Kidney (tissue), 14 donors: ENCODE data around the gene NKAIN2. TPM values are rescaled to one million over a fixed set of nuclear protein-coding genes. Genes with fewer than 3 reads are reported as not detected.

ENCODE experiments used
- DNase-seq, 5 donors: peaks; one replicate each; pipeline ENCODE4 v3.0.0-alpha.2; 2013 to 2020
- FAIRE-seq: peaks from 2 replicates; lab custom pipeline; 2012; peaks lifted over from hg19 to GRCh38; lab: Jason Lieb, UNC
- H3K27ac ChIP-seq, 2 donors: one replicate each; pipeline ENCODE4 v1.7.0; 2013; ENCODE audit warnings: low read depth in 2 of 2, low read length in 2 of 2, inconsistent platforms in 1 of 2
- H3K27me3 ChIP-seq: one replicate; pipeline ENCODE4 v1.7.1; 2013; ENCODE audit warnings: low read length, inconsistent platforms; ENCODE audit not compliant: control insufficient read depth, insufficient read depth
- H3K36me3 ChIP-seq, 3 donors: one replicate each; pipeline versions ENCODE4 v1.7.0 to v1.7.1; 2013; ENCODE audit warnings: low read length in 3 of 3, control low read depth in 1 of 3, inconsistent platforms in 1 of 3; ENCODE audit not compliant: insufficient read depth in 3 of 3, control insufficient read depth in 2 of 3
- H3K4me1 ChIP-seq, 3 donors: one replicate each; pipeline versions ENCODE4 v1.7.0 to v1.7.1; 2013; ENCODE audit warnings: low read length in 3 of 3, inconsistent platforms in 1 of 3, low read depth in 1 of 3; ENCODE audit not compliant: control insufficient read depth in 2 of 3, insufficient read depth in 2 of 3
- H3K4me3 ChIP-seq, 3 donors: one replicate each; pipeline versions ENCODE4 v1.7.0 to v1.8.1; 2013; ENCODE audit warnings: low read length in 3 of 3, control low read depth in 1 of 3, inconsistent platforms in 1 of 3
- H3K9ac ChIP-seq, 3 donors: one replicate each; pipeline versions ENCODE4 v1.7.0 to v1.7.1; 2013; ENCODE audit warnings: low read length in 3 of 3, control low read depth in 1 of 3, inconsistent platforms in 1 of 3
- H3K9me3 ChIP-seq, 3 donors: one replicate each; pipeline versions ENCODE4 v1.7.0 to v1.7.1; 2013; ENCODE audit warnings: low read length in 3 of 3, control low read depth in 1 of 3, inconsistent platforms in 1 of 3; ENCODE audit not compliant: control insufficient read depth in 2 of 3, insufficient read depth in 1 of 3
- intact Hi-C: fragments of 100-400 bp; cut with DNase I; formaldehyde crosslinking; loops from one replicate; pipeline ENCODE4 v1.11.1; 2022
- polyA plus RNA-seq: library from polyadenylated mRNA; stranded (reverse); fragments of 350-450 nt; fragmentation: Illumina TruSeq; extraction: RNeasy Lipid Tissue Mini Kit (QIAGEN cat#74804); gene quantifications from one replicate; pipeline ENCODE4 v1.2.3, GENCODE V29; 2014; ENCODE audit warnings: low read depth, low replicate concordance; ENCODE audit not compliant: insufficient read depth
- total RNA-seq: library from RNA; stranded (reverse); fragmentation: NEBNext Ultra II Directional; extraction: Animal tissue kit (Norgen Biotek cat#: 25700); gene quantifications from one replicate; pipeline ENCODE4 v1.2.1, GENCODE V29; 2021
- TF ChIP-seq, protein P1 (sequence below): IDR thresholded peaks from 3 replicates; pipeline ENCODE4 v1.5.1; 2012; ENCODE audit warnings: mild to moderate bottlenecking, moderate library complexity, borderline replicate concordance; ENCODE audit not compliant: insufficient read depth; ENCODE audit errors: extremely low read depth
- donor health status: control.
- donor health status: control.
- donor health status: control.
- donor health status: control.
- donor health status: control.
- donor health status: DM: yes; HTN: yes; CAD: no.
- donor health status: Normal renal cell carcinoma (clear cell type).

Gene NKAIN2
- total and polyA plus RNA-seq, 2 donors from 2014 or later, result 0.39 to 1.8 TPM

DNA sequence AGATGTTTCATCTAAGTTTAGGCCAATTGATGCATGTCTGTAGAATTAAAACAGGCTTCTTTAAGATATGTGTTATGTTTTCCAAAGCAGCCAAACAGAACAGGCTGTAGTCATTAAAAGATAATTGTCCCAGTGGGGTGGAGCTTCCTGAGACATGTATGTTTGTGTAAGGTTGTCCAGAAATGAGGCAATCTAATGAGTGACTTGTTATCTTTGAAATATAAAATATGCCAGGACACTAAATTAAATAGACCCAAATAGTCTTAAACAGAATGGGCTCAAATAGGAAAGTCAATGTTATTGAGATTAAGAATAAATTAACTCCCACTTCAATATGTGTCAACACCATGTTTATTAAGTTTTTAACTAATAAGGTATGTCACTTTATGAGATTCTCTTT is 953.9 kb downstream of the NKAIN2 start:
- FAIRE-seq (no peak), DNase-seq (no peak)
- Histone ChIP-seq H3K9me3 (no peaks in the 10 kb centered on the region), H3K27me3 (no peaks in the 10 kb centered on the region), H3K27ac (no peak overlapping the region), H3K36me3 (no peaks in the 10 kb centered on the region), H3K4me3 (no peak overlapping the region), H3K4me1 (no peaks in the 10 kb centered on the region), H3K9ac (no peak overlapping the region)
- TF ChIP-seq, protein P1, sequence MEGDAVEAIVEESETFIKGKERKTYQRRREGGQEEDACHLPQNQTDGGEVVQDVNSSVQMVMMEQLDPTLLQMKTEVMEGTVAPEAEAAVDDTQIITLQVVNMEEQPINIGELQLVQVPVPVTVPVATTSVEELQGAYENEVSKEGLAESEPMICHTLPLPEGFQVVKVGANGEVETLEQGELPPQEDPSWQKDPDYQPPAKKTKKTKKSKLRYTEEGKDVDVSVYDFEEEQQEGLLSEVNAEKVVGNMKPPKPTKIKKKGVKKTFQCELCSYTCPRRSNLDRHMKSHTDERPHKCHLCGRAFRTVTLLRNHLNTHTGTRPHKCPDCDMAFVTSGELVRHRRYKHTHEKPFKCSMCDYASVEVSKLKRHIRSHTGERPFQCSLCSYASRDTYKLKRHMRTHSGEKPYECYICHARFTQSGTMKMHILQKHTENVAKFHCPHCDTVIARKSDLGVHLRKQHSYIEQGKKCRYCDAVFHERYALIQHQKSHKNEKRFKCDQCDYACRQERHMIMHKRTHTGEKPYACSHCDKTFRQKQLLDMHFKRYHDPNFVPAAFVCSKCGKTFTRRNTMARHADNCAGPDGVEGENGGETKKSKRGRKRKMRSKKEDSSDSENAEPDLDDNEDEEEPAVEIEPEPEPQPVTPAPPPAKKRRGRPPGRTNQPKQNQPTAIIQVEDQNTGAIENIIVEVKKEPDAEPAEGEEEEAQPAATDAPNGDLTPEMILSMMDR, result no peak
- intact Hi-C loops, result no loop called here

DNA sequence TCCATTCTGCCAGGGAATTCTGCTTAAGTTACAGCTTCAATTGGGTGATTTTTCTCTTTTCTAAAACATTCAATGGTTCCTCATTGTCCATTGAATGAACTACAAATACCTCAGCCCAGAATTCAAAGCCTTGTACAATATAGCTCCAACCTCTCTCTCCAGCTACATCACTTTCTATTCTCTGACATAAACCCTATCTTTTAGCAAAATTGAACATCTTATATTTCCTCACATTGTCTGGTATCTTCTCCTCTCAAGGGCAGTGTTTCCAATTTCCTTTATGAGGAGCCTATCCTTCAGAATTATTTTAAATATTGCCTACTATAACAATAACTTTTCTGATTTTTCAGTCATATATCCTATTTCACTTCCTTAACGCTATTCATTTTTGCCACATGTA is 955.0 kb downstream of the NKAIN2 start:
- TF ChIP-seq, protein P1, result no peak
- Histone ChIP-seq H3K4me1 (no peaks in the 10 kb centered on the region), H3K4me3 (no peak overlapping the region), H3K36me3 (no peaks in the 10 kb centered on the region), H3K9me3 (no peaks in the 10 kb centered on the region), H3K27me3 (no peaks in the 10 kb centered on the region), H3K27ac (no peak overlapping the region), H3K9ac (no peak overlapping the region)
- DNase-seq (no peak), FAIRE-seq (no peak)
- intact Hi-C loops, result no loop called here

DNA sequence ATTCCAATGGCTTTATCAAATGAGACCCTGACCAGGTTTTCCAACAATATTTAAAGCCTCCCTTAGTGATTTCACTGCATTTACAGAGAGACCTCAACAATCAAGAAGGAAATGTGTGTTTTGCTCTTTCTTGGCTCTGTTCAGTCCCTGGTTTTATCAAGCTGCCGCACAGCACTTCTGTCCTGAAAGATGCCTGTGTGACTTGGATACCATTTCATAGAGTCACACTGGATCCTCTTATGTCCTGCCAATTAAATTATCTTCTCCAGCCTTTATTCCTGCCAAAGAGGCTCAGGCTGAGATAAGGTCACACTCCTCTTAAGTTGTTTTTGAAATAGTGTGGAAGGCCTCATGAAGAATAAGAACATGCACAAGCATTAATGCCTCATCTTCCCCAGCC is 961.6 kb downstream of the NKAIN2 start:
- Histone ChIP-seq H3K4me1 (no peaks in the 10 kb centered on the region), H3K9ac (no peak overlapping the region), H3K4me3 (no peak overlapping the region), H3K9me3 (no peaks in the 10 kb centered on the region), H3K36me3 (no peaks in the 10 kb centered on the region), H3K27me3 (no peaks in the 10 kb centered on the region), H3K27ac (no peak overlapping the region)
- TF ChIP-seq, protein P1, result no peak
- DNase-seq (no peak), FAIRE-seq (no peak)
- intact Hi-C loops, result no loop called here

DNA sequence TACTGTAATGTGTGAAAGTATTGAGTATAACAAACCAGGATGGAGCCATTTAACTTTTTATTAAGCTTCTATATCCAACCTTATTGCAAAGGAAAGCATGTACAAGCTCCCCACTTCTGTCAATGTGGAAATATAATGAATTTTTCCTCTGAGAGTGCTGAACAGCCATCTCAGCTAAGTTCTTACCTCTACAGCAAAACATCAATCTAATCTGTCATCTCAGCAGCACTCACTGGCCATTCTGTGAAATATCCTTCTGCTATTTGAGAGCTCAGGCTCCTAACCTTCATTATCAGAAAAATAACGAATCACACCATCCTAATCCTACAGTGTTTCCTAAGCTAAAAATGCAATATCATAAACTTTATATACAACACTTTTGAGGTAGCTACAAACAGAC is 964.6 kb downstream of the NKAIN2 start:
- Histone ChIP-seq H3K9me3 (no peaks in the 10 kb centered on the region), H3K4me1 (no peaks in the 10 kb centered on the region), H3K27me3 (no peaks in the 10 kb centered on the region), H3K9ac (no peak overlapping the region), H3K27ac (no peak overlapping the region), H3K4me3 (no peak overlapping the region), H3K36me3 (no peaks in the 10 kb centered on the region)
- TF ChIP-seq, protein P1, result no peak
- DNase-seq (no peak), FAIRE-seq (no peak)
- intact Hi-C loops, result no loop called here
